Fibroblast of pulmonary artery (primary cell): ENCODE results near the gene H2AZ1.
"Not testable (repeated sequence)": the region's sequence is repeated elsewhere in the genome, so short reads cannot be mapped to it uniquely, and the experiment has no call there.

Experiments used
- DNase-seq: peaks from one replicate; pipeline ENCODE4 v3.0.0-alpha.2; 2010; ENCODE audit warnings: low read depth
- H3K4me3 ChIP-seq: replicated peaks from 2 replicates; pipeline ENCODE4 v1.5.1; 2011; ENCODE audit warnings: low read depth, mild to moderate bottlenecking, control low read depth, low read length, moderate library complexity
- CTCF ChIP-seq: IDR thresholded peaks from 2 replicates; pipeline ENCODE4 v1.5.1; 2011; ENCODE audit warnings: mild to moderate bottlenecking, control low read depth, low read length, inconsistent platforms; ENCODE audit errors: missing control alignments

The H2AZ1 gene

GRCh38 chr4:99960648-99961047, 10.6 kb upstream of the H2AZ1 start:
- H3K4me3 ChIP-seq: no peak overlapping the region
- TF ChIP-seq CTCF: no peak
- no peak for DNase-seq

GRCh38 chr4:99958207-99958606, 8.1 kb upstream of the H2AZ1 start:
- not testable (repeated sequence) for H3K4me3 ChIP-seq, DNase-seq

GRCh38 chr4:99950913-99951254, 809 bp upstream of the H2AZ1 start:
- no peak for DNase-seq
- peak overlapping the region; percentile 93 for H3K4me3 ChIP-seq
- TF ChIP-seq CTCF: no peak

GRCh38 chr4:99949034-99949998, 759 bp downstream of the H2AZ1 start:
- peak; percentile 88 for TF ChIP-seq CTCF
- peak overlapping the region; percentile 93 for H3K4me3 ChIP-seq
- peak; percentile 96 for DNase-seq

GRCh38 chr4:99947608-99948007, 2.5 kb downstream of the H2AZ1 start:
- TF ChIP-seq CTCF: no peak
- no peak overlapping the region for H3K4me3 ChIP-seq
- no peak for DNase-seq

- peak overlapping the region; percentile 84 for H3K4me3 ChIP-seq
- no peak for TF ChIP-seq CTCF
- DNase-seq: peak; percentile 14
Observed at GRCh38 chr4:99947190-99947578, 2.9 kb downstream of the H2AZ1 start.

GRCh38 chr4:99946356-99947189, 3.5 kb downstream of the H2AZ1 start, which contains the start of gene DNAJB14:
DNAJB14 (minus strand) TSS chr4:99946618; CDS start chr4:99946571, 47 bp downstream.
- TF ChIP-seq CTCF: no peak
- peak; percentile 78 for DNase-seq
- H3K4me3 ChIP-seq: peak within 1 kb of the TSS; percentile 84
